Kidney (tissue), 14 donors: ENCODE data around the gene SZT2. TPM values are rescaled to one million over a fixed set of nuclear protein-coding genes. Genes with fewer than 3 reads are reported as not detected.

Source experiments
- DNase-seq, 5 donors: peaks; one replicate each; pipeline ENCODE4 v3.0.0-alpha.2; 2013 to 2020
- FAIRE-seq: peaks from 2 replicates; lab custom pipeline; 2012; peaks lifted over from hg19 to GRCh38; lab: Jason Lieb, UNC
- H3K27ac ChIP-seq, 2 donors: one replicate each; pipeline ENCODE4 v1.7.0; 2013; ENCODE audit warnings: low read depth in 2 of 2, low read length in 2 of 2, inconsistent platforms in 1 of 2
- H3K27me3 ChIP-seq: one replicate; pipeline ENCODE4 v1.7.1; 2013; ENCODE audit warnings: low read length, inconsistent platforms; ENCODE audit not compliant: control insufficient read depth, insufficient read depth
- H3K36me3 ChIP-seq, 3 donors: one replicate each; pipeline versions ENCODE4 v1.7.0 to v1.7.1; 2013; ENCODE audit warnings: low read length in 3 of 3, control low read depth in 1 of 3, inconsistent platforms in 1 of 3; ENCODE audit not compliant: insufficient read depth in 3 of 3, control insufficient read depth in 2 of 3
- H3K4me1 ChIP-seq, 3 donors: one replicate each; pipeline versions ENCODE4 v1.7.0 to v1.7.1; 2013; ENCODE audit warnings: low read length in 3 of 3, inconsistent platforms in 1 of 3, low read depth in 1 of 3; ENCODE audit not compliant: control insufficient read depth in 2 of 3, insufficient read depth in 2 of 3
- H3K4me3 ChIP-seq, 3 donors: one replicate each; pipeline versions ENCODE4 v1.7.0 to v1.8.1; 2013; ENCODE audit warnings: low read length in 3 of 3, control low read depth in 1 of 3, inconsistent platforms in 1 of 3
- H3K9ac ChIP-seq, 3 donors: one replicate each; pipeline versions ENCODE4 v1.7.0 to v1.7.1; 2013; ENCODE audit warnings: low read length in 3 of 3, control low read depth in 1 of 3, inconsistent platforms in 1 of 3
- H3K9me3 ChIP-seq, 3 donors: one replicate each; pipeline versions ENCODE4 v1.7.0 to v1.7.1; 2013; ENCODE audit warnings: low read length in 3 of 3, control low read depth in 1 of 3, inconsistent platforms in 1 of 3; ENCODE audit not compliant: control insufficient read depth in 2 of 3, insufficient read depth in 1 of 3
- CTCF ChIP-seq: IDR thresholded peaks from 3 replicates; pipeline ENCODE4 v1.5.1; 2012; ENCODE audit warnings: mild to moderate bottlenecking, moderate library complexity, borderline replicate concordance; ENCODE audit not compliant: insufficient read depth; ENCODE audit errors: extremely low read depth
- intact Hi-C: fragments of 100-400 bp; cut with DNase I; formaldehyde crosslinking; loops from one replicate; pipeline ENCODE4 v1.11.1; 2022
- polyA plus RNA-seq: library from polyadenylated mRNA; stranded (reverse); fragments of 350-450 nt; fragmentation: Illumina TruSeq; extraction: RNeasy Lipid Tissue Mini Kit (QIAGEN cat#74804); gene quantifications from one replicate; pipeline ENCODE4 v1.2.3, GENCODE V29; 2014; ENCODE audit warnings: low read depth, low replicate concordance; ENCODE audit not compliant: insufficient read depth
- total RNA-seq: library from RNA; stranded (reverse); fragmentation: NEBNext Ultra II Directional; extraction: Animal tissue kit (Norgen Biotek cat#: 25700); gene quantifications from one replicate; pipeline ENCODE4 v1.2.1, GENCODE V29; 2021
- donor health status: control.
- donor health status: control.
- donor health status: control.
- donor health status: control.
- donor health status: control.
- donor health status: DM: yes; HTN: yes; CAD: no.
- donor health status: Normal renal cell carcinoma (clear cell type).

The SZT2 gene
- total and polyA plus RNA-seq, 2 donors from 2014 or later: 10.4 to 66.8 TPM

- Histone ChIP-seq H3K4me3 (peak overlapping the region; percentile 59 to 73 (median 70)), H3K9ac (peak overlapping the region; percentile 40 to 66 (median 52)), H3K27me3 (no peaks in the 10 kb centered on the region), H3K36me3 (no peaks in the 10 kb centered on the region), H3K9me3 (no peaks in the 10 kb centered on the region), H3K4me1 (peaks cover 3 to 17% (median 9%) of the 10 kb centered on the region in 3 donors), H3K27ac (peak overlapping the region; percentile 97 to 98)
- no peak for FAIRE-seq
- peak; percentile 95 to 98 (median 95) for DNase-seq
- intact Hi-C loops: no loop called here
- no peak for TF ChIP-seq CTCF
These were observed 40.7 kb upstream of the SZT2 start for GRCh38 chr1:43348809-43349593.

- intact Hi-C loops: no loop called here
- FAIRE-seq: no peak
- H3K27ac ChIP-seq: peak overlapping the region; percentile 97 to 98
These were observed 39.9 kb upstream of the SZT2 start for GRCh38 chr1:43349594-43350306.

GRCh38 chr1:43350976-43351375 lies 38.7 kb upstream of the SZT2 start:
- DNase-seq (no peak), FAIRE-seq (no peak)
- no peak overlapping the region for H3K27ac ChIP-seq
- H3K4me3 ChIP-seq: no peak overlapping the region
- no peak for TF ChIP-seq CTCF
- H3K27me3 ChIP-seq: no peaks in the 10 kb centered on the region
- H3K4me1 ChIP-seq: peaks cover 3 to 17% (median 9%) of the 10 kb centered on the region in 3 donors
- H3K9ac ChIP-seq: no peak overlapping the region
- no peaks in the 10 kb centered on the region for H3K36me3 ChIP-seq
- intact Hi-C loops: no loop called here
- no peaks in the 10 kb centered on the region for H3K9me3 ChIP-seq

More at GRCh38 chr1:43349594-43350306, 39.9 kb upstream of the SZT2 start:
- peak overlapping the region; percentile 40 to 66 (median 52) for H3K9ac ChIP-seq
- peak in 3 of 5 donors; percentile 39 to 57 (median 53) for DNase-seq
- H3K36me3 ChIP-seq: no peaks in the 10 kb centered on the region
- peak overlapping the region; percentile 59 to 73 (median 70) for H3K4me3 ChIP-seq
- no peaks in the 10 kb centered on the region for H3K9me3 ChIP-seq
- TF ChIP-seq CTCF: no peak
- H3K27me3 ChIP-seq: no peaks in the 10 kb centered on the region
- peaks cover 3 to 17% (median 9%) of the 10 kb centered on the region in 3 donors for H3K4me1 ChIP-seq
